GM13977 (cell line): ENCODE data around the gene PTCD1.
"Not testable (repeated sequence)": the region's sequence is repeated elsewhere in the genome, so short reads cannot be mapped to it uniquely, and the experiment has no call there.

Source experiments
- DNase-seq: peaks from one replicate; pipeline ENCODE4 v3.0.0; 2012; ENCODE audit warnings: low spot score
- in situ Hi-C: fragments of 300-500 bp; cut with MboI; formaldehyde crosslinking; loops from one replicate; pipeline ENCODE4 v1.12.0; 2022; ENCODE audit warnings: low sequenced_read_pairs, low pct_unique_long_range_greater_than_20kb, mixed read lengths, inconsistent platforms; ENCODE audit not compliant: unreplicated experiment
- TF ChIP-seq, protein P1 (sequence below): IDR thresholded peaks from 2 replicates; pipeline ENCODE4 v1.5.1; 2012; ENCODE audit warnings: mild to moderate bottlenecking, control low read depth; ENCODE audit not compliant: insufficient read depth; ENCODE audit errors: extremely low read depth, missing control alignments

PTCD1 gene

DNA sequence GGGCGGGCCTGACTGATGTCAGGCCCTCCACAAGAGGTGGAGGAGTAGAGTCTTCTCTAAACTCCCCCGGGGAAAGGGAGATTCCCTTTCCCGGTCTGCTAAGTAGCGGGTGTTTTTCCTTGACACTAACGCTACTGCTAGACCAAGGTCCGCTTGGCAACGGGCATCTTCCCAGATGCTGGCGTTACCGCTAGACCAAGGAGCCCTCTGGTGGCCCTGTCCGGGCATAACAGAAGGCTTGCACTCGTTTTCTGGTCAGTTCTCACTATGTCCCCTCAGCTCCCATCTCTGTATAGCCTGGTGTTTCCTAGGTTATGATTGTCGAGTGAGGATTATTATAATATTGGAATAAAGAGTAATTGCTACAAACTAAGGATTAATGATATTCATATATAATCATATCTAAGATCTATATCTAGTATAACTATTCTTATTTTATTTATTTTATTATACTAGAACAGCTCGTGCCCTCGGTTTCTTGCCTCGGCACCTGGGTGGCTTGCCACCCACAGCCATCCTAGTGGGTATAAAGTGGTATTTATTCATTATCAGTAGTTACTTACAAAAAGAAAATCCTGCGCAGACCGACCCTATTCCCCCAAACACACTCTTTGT, 23.0 kb downstream of the PTCD1 start:
- in situ Hi-C loops, DNase-seq: not testable (repeated sequence)
- TF ChIP-seq, protein P1, sequence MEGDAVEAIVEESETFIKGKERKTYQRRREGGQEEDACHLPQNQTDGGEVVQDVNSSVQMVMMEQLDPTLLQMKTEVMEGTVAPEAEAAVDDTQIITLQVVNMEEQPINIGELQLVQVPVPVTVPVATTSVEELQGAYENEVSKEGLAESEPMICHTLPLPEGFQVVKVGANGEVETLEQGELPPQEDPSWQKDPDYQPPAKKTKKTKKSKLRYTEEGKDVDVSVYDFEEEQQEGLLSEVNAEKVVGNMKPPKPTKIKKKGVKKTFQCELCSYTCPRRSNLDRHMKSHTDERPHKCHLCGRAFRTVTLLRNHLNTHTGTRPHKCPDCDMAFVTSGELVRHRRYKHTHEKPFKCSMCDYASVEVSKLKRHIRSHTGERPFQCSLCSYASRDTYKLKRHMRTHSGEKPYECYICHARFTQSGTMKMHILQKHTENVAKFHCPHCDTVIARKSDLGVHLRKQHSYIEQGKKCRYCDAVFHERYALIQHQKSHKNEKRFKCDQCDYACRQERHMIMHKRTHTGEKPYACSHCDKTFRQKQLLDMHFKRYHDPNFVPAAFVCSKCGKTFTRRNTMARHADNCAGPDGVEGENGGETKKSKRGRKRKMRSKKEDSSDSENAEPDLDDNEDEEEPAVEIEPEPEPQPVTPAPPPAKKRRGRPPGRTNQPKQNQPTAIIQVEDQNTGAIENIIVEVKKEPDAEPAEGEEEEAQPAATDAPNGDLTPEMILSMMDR = peak; percentile 46

DNA sequence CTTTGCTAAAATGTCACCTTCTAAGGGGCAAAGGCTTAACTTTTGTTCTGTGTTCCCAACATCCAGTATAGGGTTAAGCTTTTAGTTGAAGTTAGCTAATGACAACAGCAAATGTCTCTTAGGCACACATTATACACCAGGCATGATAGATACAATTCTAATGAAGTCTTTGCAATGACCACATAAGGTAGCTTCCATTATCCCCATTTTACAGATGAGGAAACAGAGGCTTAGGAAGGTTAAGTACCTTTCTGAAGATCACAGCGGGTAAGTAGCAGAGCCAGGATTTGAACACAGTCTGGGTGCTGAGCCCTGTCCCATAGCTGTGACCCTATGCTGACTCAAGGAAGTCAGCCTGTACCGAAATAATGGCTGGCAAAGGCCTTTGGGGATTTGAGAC, 28.0 kb downstream of the PTCD1 start:
- TF ChIP-seq, protein P1 = no peak
- DNase-seq = no peak
- in situ Hi-C loops = no loop called here

DNA sequence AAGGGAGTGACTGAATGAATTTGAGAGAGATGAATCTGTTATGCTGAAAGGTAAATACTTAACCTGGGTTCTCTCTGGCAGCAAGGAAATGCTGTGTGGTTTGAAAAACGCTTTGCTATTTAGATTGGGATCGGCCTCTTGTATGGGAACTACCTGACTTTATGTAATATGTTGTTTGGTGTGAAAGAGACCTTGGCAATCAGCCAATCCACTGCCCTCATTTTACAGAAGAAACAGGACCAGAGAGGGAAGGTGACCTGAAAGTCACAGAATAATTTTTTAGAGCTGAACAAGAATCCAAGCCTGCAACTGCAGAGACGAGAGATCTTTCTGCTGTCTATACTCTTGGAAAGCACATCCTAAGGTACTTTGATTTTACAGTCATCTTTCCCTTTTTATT, 28.8 kb downstream of the PTCD1 start:
- TF ChIP-seq, protein P1 = no peak
- no peak for DNase-seq
- in situ Hi-C loops = no loop called here

DNA sequence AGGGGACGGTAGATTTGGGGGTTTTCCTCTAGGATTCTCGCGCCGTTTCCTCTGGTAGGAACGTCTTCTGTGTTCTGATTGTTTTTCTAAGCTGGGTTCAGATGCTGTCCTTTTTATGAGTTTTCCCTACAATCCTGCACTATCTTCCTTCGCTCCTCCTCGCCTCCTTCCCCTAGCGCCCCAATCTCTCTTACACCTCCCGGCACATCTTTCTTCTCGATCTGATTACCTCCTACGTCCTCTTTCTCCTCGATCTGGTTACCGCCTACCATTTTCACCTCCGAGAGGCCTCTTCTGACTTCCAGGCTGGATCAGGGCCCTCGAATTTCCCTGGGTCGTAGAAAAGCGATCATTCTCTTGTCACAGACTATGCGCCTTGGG, 29.4 kb downstream of the PTCD1 start:
- in situ Hi-C loops = no loop called here
- DNase-seq = no peak
- TF ChIP-seq, protein P1 = no peak

DNA sequence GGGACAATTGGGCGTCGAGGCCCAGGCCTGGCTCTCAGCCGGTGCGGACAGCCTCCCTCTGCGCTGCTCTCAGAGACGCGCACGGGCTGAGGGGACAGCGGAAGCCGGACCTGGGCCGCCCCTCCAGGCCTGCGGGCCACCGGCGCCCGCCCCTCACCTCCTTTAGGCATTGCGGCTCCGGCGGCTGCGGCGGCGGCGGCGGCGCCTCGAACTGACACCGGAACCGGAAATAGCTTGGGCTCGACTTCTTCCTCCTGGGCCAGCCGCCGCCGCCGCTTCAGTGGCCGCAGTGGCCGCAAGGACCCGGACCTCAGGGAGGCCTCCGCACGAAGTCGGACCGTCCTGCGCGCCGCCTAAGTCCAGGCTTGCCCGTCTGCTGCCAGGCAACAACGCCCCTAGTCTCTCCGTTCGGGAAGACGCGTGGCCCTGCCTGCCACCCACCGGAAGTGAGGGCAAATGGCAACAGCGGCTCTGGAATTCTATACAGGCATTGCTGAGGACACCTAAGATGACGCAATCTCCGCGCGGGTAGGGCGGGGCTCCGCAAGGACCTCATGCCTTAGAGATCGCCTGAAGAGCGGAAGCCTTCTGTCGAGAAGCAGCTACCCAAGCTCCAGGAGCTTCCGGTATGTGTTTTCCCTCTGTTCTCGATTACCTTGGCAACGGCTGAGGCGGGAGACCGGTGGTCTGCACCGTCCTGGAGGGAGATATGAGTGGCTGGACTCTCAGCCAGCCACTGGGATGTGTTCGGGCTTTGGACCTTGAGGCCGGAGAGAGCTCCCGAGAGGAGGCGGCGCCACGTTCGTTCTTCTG, 30.0 kb downstream of the PTCD1 start, which contains the start of the genes BUD31 and PDAP1:
Gene BUD31, plus strand, starts transcription at position 591 of the 813 bp plus-strand sequence. CDS start 2,124 bp downstream, outside the sequence.
Gene PDAP1, minus strand, starts transcription at position 219 of the 813 bp plus-strand sequence. Its CDS starts 49 bp downstream, at position 170.
- TF ChIP-seq, protein P1 = no peak
- DNase-seq = peak; percentile 97
- in situ Hi-C loops = no loop called here

DNA sequence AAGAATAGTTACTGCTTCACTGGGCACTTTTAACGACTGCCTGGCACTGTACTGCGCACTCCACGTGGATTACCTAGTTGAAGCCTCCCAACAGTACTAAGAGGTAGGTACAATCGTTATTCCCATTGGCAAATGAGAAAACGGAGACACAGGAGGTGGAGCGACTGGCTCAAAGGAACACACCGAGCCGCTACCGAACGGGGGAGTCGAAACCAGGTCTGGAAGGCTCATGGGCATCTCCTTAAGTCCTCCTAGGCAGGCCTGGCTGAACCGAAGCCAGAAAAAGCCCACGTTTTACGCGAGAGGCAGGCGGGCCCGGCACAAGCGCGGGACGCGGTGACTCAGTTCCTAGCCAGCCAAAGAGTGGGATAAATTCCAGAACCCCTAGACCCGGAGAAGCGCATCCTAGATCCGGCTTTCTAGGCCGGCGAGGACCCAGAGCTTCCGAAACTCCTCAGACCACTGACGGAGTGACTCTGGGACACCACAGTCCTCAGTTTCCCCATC, 30.7 kb downstream of the PTCD1 start:
- DNase-seq = no peak
- TF ChIP-seq, protein P1 = no peak
- in situ Hi-C loops = no loop called here
